ENCODE results near the gene CSTPP1.

DNA sequence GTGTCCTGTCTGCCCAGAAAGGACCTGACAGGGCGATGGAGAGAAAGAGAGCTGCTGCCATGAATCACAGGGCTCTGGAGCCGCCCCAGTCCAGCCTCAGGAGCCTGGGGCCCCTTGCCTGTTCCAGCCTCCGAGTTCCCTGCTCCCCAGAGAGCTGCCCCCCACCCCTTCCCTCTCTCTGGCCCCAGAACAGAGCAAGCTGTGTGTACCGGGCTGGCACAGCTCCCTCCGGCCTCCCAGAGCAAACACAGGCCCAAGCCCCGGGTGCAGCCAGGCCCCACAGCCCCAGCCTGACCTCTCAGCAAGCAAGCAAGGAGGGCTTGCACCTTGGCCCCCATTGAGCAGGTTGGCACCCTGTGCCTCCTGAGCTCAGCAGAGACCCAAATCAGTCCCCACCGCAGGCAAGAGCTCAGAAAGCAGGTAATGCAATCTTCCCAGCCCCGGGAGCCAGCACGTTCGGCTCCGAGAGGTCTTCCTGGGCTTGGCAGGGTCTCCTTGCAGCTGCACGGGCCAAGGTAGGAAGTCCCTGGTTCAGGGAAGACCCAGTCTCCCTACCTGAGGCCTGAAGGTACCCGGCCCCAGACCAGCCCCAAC, 248.2 kb downstream of the CSTPP1 start:
- no peak for TF ChIP-seq OSR1 (CRISPR knock-in tag; IDR thresholded peaks at IDR 0.05)
- no peak for TF ChIP-seq ZNF565 (CRISPR knock-in tag; conservative IDR thresholded peaks at IDR 0.05; ENCODE audit: low read depth)
- TF ChIP-seq ZFP3 (CRISPR knock-in tag; IDR thresholded peaks at IDR 0.05): no peak
- TF ChIP-seq PPARA (CRISPR knock-in tag; IDR thresholded peaks at IDR 0.05; ENCODE audit: borderline replicate concordance): no peak
- no peak for TF ChIP-seq SNAI2 (CRISPR knock-in tag; IDR thresholded peaks at IDR 0.05)
- TF ChIP-seq ARNTL (CRISPR knock-in tag; IDR thresholded peaks at IDR 0.05; ENCODE audit: borderline replicate concordance, low read depth): no peak
- TF ChIP-seq, protein P1, sequence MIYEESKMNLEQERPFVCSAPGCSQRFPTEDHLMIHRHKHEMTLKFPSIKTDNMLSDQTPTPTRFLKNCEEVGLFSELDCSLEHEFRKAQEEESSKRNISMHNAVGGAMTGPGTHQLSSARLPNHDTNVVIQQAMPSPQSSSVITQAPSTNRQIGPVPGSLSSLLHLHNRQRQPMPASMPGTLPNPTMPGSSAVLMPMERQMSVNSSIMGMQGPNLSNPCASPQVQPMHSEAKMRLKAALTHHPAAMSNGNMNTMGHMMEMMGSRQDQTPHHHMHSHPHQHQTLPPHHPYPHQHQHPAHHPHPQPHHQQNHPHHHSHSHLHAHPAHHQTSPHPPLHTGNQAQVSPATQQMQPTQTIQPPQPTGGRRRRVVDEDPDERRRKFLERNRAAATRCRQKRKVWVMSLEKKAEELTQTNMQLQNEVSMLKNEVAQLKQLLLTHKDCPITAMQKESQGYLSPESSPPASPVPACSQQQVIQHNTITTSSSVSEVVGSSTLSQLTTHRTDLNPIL (CRISPR knock-in tag; IDR thresholded peaks at IDR 0.05; ENCODE audit: low read depth): no peak
